Measurements from ENCODE around the gene PGF.
"Not testable (repeated sequence)": the region's sequence is repeated elsewhere in the genome, so short reads cannot be mapped to it uniquely, and the experiment has no call there.

The PGF gene

DNA sequence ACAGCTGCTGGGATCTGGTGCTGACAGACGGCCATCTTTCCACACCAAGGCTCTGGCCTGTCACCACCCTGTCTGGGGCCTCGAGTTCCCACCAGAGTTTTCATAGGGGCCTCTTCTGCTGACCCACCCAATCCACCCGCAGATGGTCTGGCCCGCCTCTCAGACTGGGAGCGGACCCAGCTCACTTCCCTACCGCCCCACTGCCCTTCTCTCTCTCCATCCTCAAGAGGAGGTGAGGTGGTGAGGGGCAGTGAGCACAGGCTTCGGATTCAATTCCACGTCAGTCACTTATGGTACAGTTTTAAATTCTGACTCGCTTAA is 20.1 kb downstream of the PGF start:
- Mint-ChIP-seq H3K4me1 (peaks cover 34% of the 10 kb centered on the region), H3K9me3 (no peaks in the 10 kb centered on the region), H3K36me3 (ENCODE audit: low read depth) (no peaks in the 10 kb centered on the region), H3K27me3 (ENCODE audit: low read depth, poor library complexity) (peaks cover 12% of the 10 kb centered on the region), H3K27ac (no peak overlapping the region), H3K4me3 (no peak overlapping the region)
- DNase-seq: no peak
- TF ChIP-seq CTCF (IDR thresholded peaks at IDR 0.05): no peak

GRCh38 chr14:74934476-74935359 is 20.7 kb downstream of the PGF start:
- Mint-ChIP-seq H3K27ac (no peak overlapping the region), H3K4me1 (peaks cover 28% of the 10 kb centered on the region), H3K27me3 (ENCODE audit: low read depth, poor library complexity) (peaks cover 16% of the 10 kb centered on the region), H3K36me3 (ENCODE audit: low read depth) (no peaks in the 10 kb centered on the region), H3K9me3 (no peaks in the 10 kb centered on the region), H3K4me3 (no peak overlapping the region)
- no peak for DNase-seq
- TF ChIP-seq CTCF (IDR thresholded peaks at IDR 0.05): no peak

DNA sequence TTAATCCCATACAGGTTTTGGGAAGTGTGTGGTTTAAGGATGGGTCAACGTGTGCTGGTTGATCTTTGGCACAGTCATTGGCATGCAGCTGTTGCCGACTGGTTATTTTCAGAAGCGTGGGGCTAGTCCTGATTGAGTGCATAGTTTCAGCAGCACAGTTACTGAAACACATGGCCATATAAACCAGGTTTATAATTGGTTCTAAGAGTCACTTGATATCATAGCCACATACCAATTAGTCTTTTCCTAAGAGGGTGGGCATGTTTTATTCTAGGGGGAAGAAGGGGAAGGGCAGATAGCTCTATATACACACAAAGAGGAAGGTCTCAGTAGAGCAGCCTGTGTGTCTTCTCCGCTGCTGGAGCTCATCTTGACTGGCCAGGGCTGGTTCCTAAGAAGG is 21.4 kb downstream of the PGF start:
- DNase-seq: no peak
- Mint-ChIP-seq H3K27ac (no peak overlapping the region), H3K4me1 (peaks cover 28% of the 10 kb centered on the region), H3K9me3 (no peaks in the 10 kb centered on the region), H3K27me3 (ENCODE audit: low read depth, poor library complexity) (peaks cover 23% of the 10 kb centered on the region), H3K4me3 (no peak overlapping the region), H3K36me3 (ENCODE audit: low read depth) (no peaks in the 10 kb centered on the region)
- no peak for TF ChIP-seq CTCF (IDR thresholded peaks at IDR 0.05)

GRCh38 chr14:74932936-74933335 is 22.5 kb downstream of the PGF start:
- not testable (repeated sequence) for H3K36me3 Mint-ChIP-seq (ENCODE audit: low read depth); H3K9me3 Mint-ChIP-seq; H3K4me3 Mint-ChIP-seq; H3K27ac Mint-ChIP-seq; DNase-seq
- Mint-ChIP-seq H3K4me1 (peaks cover 28% of the 10 kb centered on the region), H3K27me3 (ENCODE audit: low read depth, poor library complexity) (peaks cover 25% of the 10 kb centered on the region)

DNA sequence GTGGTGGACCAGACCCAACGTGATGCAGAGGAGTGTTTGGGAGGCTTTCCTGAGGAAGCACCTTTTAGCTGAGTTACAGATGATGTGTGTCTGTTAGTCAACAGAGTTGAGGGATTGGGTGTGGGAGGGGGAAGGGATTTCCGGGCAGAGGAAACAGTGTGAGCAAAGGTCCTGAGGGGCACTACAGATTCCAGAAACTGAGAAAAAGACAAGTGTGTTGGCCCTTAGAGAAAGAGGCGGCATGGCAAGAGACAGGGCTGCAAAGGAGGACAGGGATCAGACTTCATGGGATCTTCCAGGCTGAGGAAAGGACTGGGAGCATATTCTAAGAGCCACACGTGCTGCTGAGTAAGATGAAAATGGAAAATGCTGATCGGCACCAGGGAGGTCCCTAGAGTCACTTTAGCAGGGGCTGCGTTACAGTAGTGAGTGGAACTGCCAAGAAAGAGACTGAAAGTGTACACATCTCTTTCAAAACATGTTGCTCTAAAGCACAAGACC is 22.9 kb downstream of the PGF start:
- H3K4me3 Mint-ChIP-seq: no peak overlapping the region
- no peak for TF ChIP-seq CTCF (IDR thresholded peaks at IDR 0.05)
- H3K27me3 Mint-ChIP-seq (ENCODE audit: low read depth, poor library complexity): peaks cover 30% of the 10 kb centered on the region
- no peak overlapping the region for H3K27ac Mint-ChIP-seq
- H3K9me3 Mint-ChIP-seq: no peaks in the 10 kb centered on the region
- H3K4me1 Mint-ChIP-seq: peaks cover 28% of the 10 kb centered on the region
- DNase-seq: no peak
- no peaks in the 10 kb centered on the region for H3K36me3 Mint-ChIP-seq (ENCODE audit: low read depth)

DNA sequence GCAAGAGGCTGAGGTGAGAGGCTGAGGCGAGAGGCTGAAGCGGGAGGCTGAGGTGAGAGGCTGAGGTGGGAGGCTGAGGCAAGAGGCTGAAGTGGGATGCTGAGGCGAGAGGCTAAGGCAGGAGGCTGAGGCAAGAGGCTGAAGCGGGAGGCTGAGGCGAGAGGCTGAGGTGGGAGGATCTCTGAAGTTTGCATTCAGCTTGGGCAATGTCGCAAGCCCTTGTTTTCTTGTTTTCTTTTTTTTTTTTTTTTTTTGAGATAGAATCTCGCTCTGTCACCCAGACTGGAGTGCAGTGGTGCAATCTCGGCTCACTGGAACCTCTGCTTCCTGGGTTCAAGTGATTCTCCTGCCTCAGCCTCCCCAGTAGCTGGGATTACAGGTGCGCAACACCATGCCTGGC is 23.7 kb downstream of the PGF start:
- H3K36me3 Mint-ChIP-seq (ENCODE audit: low read depth); H3K4me3 Mint-ChIP-seq; H3K27ac Mint-ChIP-seq; DNase-seq; H3K9me3 Mint-ChIP-seq: not testable (repeated sequence)
- Mint-ChIP-seq H3K27me3 (ENCODE audit: low read depth, poor library complexity) (peaks cover 37% of the 10 kb centered on the region), H3K4me1 (peaks cover 26% of the 10 kb centered on the region)

GRCh38 chr14:74929242-74929641 is 26.2 kb downstream of the PGF start:
- peaks cover 10% of the 10 kb centered on the region for H3K4me1 Mint-ChIP-seq
- peaks cover 58% of the 10 kb centered on the region for H3K27me3 Mint-ChIP-seq (ENCODE audit: low read depth, poor library complexity)
- no peak for TF ChIP-seq CTCF (IDR thresholded peaks at IDR 0.05)
- H3K4me3 Mint-ChIP-seq: no peak overlapping the region
- H3K9me3 Mint-ChIP-seq: no peaks in the 10 kb centered on the region
- no peaks in the 10 kb centered on the region for H3K36me3 Mint-ChIP-seq (ENCODE audit: low read depth)
- no peak overlapping the region for H3K27ac Mint-ChIP-seq
- no peak for DNase-seq

Data from nephron progenitor cell (in vitro differentiated cells).